ENCODE data around the gene BICDL1.
"Not testable (repeated sequence)": the region's sequence is repeated elsewhere in the genome, so short reads cannot be mapped to it uniquely, and the experiment has no call there.

- not testable (repeated sequence) for TF ChIP-seq CTCF (conservative IDR thresholded peaks at IDR 0.05; ENCODE audit: low read length); EZH2phosphoT487 (IDR thresholded peaks at IDR 0.05; ENCODE audit: borderline replicate concordance)
Measured at GRCh38 chr12:120016199-120016598, 27.2 kb downstream of the BICDL1 start.
